ENCODE data around the gene TMEM255B. TPM values are rescaled to one million over a fixed set of nuclear protein-coding genes. Genes with fewer than 3 reads are reported as not detected.

TMEM255B gene
- total and polyA plus RNA-seq, 2 donors (not counting 3 experiments of a cell fraction or from before 2014, with no cell fraction given): 105 to 121 TPM

- H3K27me3 ChIP-seq (ENCODE audit: control insufficient read depth in 2 of 2, insufficient read depth in 2 of 2, low read length in 2 of 2): no peaks in the 10 kb centered on the region
- peaks cover 0 to 8% of the 10 kb centered on the region in 2 experiments for H3K36me3 ChIP-seq (ENCODE audit: control insufficient read depth in 2 of 2, extremely low read depth in 1 of 2, insufficient read depth in 2 of 2, low read length in 2 of 2)
- no peaks in the 10 kb centered on the region for H4K20me1 ChIP-seq (replicated peaks; ENCODE audit: control insufficient read depth, extremely low read depth, insufficient read depth, low read length)
- DNase-seq (ENCODE audit: low read depth, low spot score) (no peak), FAIRE-seq (no peak)
- no peak overlapping the region for H3K4me2 ChIP-seq (ENCODE audit: insufficient read depth, low read length)
- intact Hi-C loops (cut with micrococcal nuclease): no loop called here
- CTCF ChIA-PET: interaction anchor here (0.8 to 1.2 kb wide), 4 partner anchors 11 to 55 kb away, joined by 3 to 4 read pairs (median 3); no protein-coding TSS in a partner anchor
- no peak overlapping the region for H3K4me3 ChIP-seq (replicated peaks in 1 of 3; ENCODE audit: insufficient read depth in 1 of 3, low read depth in 1 of 3, low read length in 3 of 3)
- H3K9me3 ChIP-seq (replicated peaks; ENCODE audit: control insufficient read depth, insufficient read depth, low read length): no peaks in the 10 kb centered on the region
- H3K9ac ChIP-seq (replicated peaks; ENCODE audit: extremely low read depth, insufficient read depth, low read length): no peak overlapping the region
- BruUV-seq (replicated peaks): no TSS peak
- dilution Hi-C loops (cut with MboI; ENCODE audit: extremely low pct_ligation_motif_present, low sequenced_read_pairs): no loop called here
- H2AFZ ChIP-seq (ENCODE audit: low read depth, low read length): no peak overlapping the region
- no peaks in the 10 kb centered on the region for H3K79me2 ChIP-seq (ENCODE audit: control insufficient read depth, insufficient read depth, low read length)
- H3K9me1 ChIP-seq (replicated peaks; ENCODE audit: control insufficient read depth, extremely low read depth, insufficient read depth, low read length): no peaks in the 10 kb centered on the region
- peaks cover 14% of the 10 kb centered on the region for H3K4me1 ChIP-seq (ENCODE audit: control insufficient read depth, extremely low read depth, insufficient read depth, low read length)
- no peak for TF ChIP-seq CTCF (IDR thresholded peaks at IDR 0.05; ENCODE audit: extremely low read depth in 1 of 2, insufficient read depth in 1 of 2, low read depth in 1 of 2, low read length in 2 of 2)
- TF ChIP-seq JUN (IDR thresholded peaks at IDR 0.05; ENCODE audit: borderline replicate concordance, insufficient read depth, insufficient read length, low read depth): no peak
- no peak for TF ChIP-seq MYC (IDR thresholded peaks at IDR 0.05; ENCODE audit: low read depth, low read length)
- TF ChIP-seq EZH2 (IDR thresholded peaks at IDR 0.05; ENCODE audit: borderline replicate concordance, low read depth, low read length, severe bottlenecking): no peak
- TF ChIP-seq MAX (IDR thresholded peaks at IDR 0.05; ENCODE audit: insufficient read depth, insufficient read length): no peak
- no peak for TF ChIP-seq POLR2AphosphoS5 (IDR thresholded peaks at IDR 0.05; ENCODE audit: insufficient read depth, low read depth, low read length)
- no peak for TF ChIP-seq GATA2 (IDR thresholded peaks at IDR 0.05; ENCODE audit: insufficient read depth, insufficient read length, low read depth, low read length)
- TF ChIP-seq FOS (IDR thresholded peaks at IDR 0.05; ENCODE audit: borderline replicate concordance, insufficient read depth, low read length): no peak
- no peak for TF ChIP-seq POLR2A (IDR thresholded peaks at IDR 0.05; ENCODE audit: low read depth, low read length)
- POLR2A ChIA-PET: no interaction called here
- no peak overlapping the region for H3K27ac ChIP-seq (ENCODE audit: insufficient read depth, low read depth, low read length)
Observed at GRCh38 chr13:113782472-113782871, 23.4 kb downstream of the TMEM255B start.
